SK-N-SH (cell line): Measurements from ENCODE around the gene SDHAF3. TPM values are rescaled to one million over a fixed set of nuclear protein-coding genes. Genes with fewer than 3 reads are reported as not detected.

ENCODE experiments used
- CTCF ChIA-PET: fragments of 300-600, 350-600 bp; formaldehyde crosslinking; extraction: SDS; loops from one replicate; lab custom pipeline; 2021; lab: Yijun Ruan, JAX
- POLR2A ChIA-PET: fragments of 350-600 bp; sonication (Branson Sonifier 250); formaldehyde crosslinking; extraction: SDS; loops from one replicate; lab custom pipeline; 2020; ENCODE audit warnings: antibody characterized with exemption, inconsistent platforms; lab: Yijun Ruan, JAX
- DNase-seq: peaks from one replicate; pipeline ENCODE4 v3.0.0; 2012
- H2AFZ ChIP-seq: fragments of 200-600 bp; sonication (generic); 2 replicates; pipeline ENCODE4 v1.8.1; 2016; ENCODE audit warnings: antibody characterized with exemption, mild to moderate bottlenecking, low read depth
- H3F3A ChIP-seq: fragments of 200-600 bp; sonication (generic); replicated peaks from 2 replicates; pipeline ENCODE3; 2016; ENCODE audit warnings: antibody characterized with exemption, mild to moderate bottlenecking; ENCODE audit not compliant: insufficient read depth
- H3K27ac ChIP-seq, 2 experiments: fragments of 200-500 bp in 1 of 2; fragments of 200-600 bp in 1 of 2; sonication (Bioruptor generic) in 1 of 2; sonication (generic), shearing (Covaris generic) in 1 of 2; 2 replicates each; pipeline versions ENCODE4 v1.5.1 to v1.6.1; 2014 to 2016; ENCODE audit warnings: low read depth in 2 of 2, inconsistent platforms in 1 of 2, low read length in 1 of 2, mild to moderate bottlenecking in 1 of 2, mixed read lengths in 1 of 2
- H3K27me3 ChIP-seq: fragments of 200-600 bp; sonication (generic), shearing (Covaris generic); 2 replicates; pipeline ENCODE4 v1.6.1; 2016; ENCODE audit warnings: mixed run types; ENCODE audit not compliant: insufficient read depth
- H3K36me3 ChIP-seq, 2 experiments: fragments of 200-500 bp in 1 of 2; fragments of 200-600 bp in 1 of 2; sonication (Bioruptor generic) in 1 of 2; sonication (generic) in 1 of 2; replicated peaks in 1 of 2; 2 replicates each; pipeline versions ENCODE3 to v1.5.1; 2014 to 2016; ENCODE audit warnings: low read length in 1 of 2, mild to moderate bottlenecking in 1 of 2; ENCODE audit not compliant: insufficient read depth in 2 of 2, control insufficient read depth in 1 of 2
- H3K4me1 ChIP-seq, 2 experiments: fragments of 200-500 bp in 1 of 2; fragments of 200-600 bp in 1 of 2; sonication (Bioruptor generic) in 1 of 2; sonication (generic), shearing (Covaris generic) in 1 of 2; 2 replicates each; pipeline versions ENCODE4 v1.5.1 to v1.6.1; 2014 to 2016; ENCODE audit warnings: low read depth in 1 of 2, low read length in 1 of 2, mixed run types in 1 of 2; ENCODE audit not compliant: insufficient read depth in 2 of 2, control insufficient read depth in 1 of 2
- H3K4me2 ChIP-seq: fragments of 200-600 bp; sonication (generic), shearing (Covaris generic); 2 replicates; pipeline ENCODE4 v1.6.1; 2017; ENCODE audit warnings: mixed run types
- H3K4me3 ChIP-seq, 2 experiments: fragments of 200-500 bp in 1 of 2; fragments of 200-600 bp in 1 of 2; sonication (Bioruptor generic) in 1 of 2; sonication (generic), shearing (Covaris generic) in 1 of 2; 2 replicates each; pipeline versions ENCODE4 v1.5.1 to v1.8.1; 2014 to 2016; ENCODE audit warnings: low read depth in 2 of 2, inconsistent platforms in 1 of 2, low read length in 1 of 2, mild to moderate bottlenecking in 1 of 2, mixed read lengths in 1 of 2, moderate library complexity in 1 of 2
- H3K79me2 ChIP-seq: fragments of 200-600 bp; sonication (generic); 2 replicates; pipeline ENCODE4 v1.8.1; 2017; ENCODE audit warnings: mild to moderate bottlenecking; ENCODE audit not compliant: insufficient read depth
- H3K9ac ChIP-seq: fragments of 200-600 bp; sonication (generic); 2 replicates; pipeline ENCODE4 v1.6.1; 2017; ENCODE audit warnings: mixed run types
- H3K9me2 ChIP-seq: fragments of 200-600 bp; sonication (generic); 2 replicates; pipeline ENCODE4 v1.6.1; 2017; ENCODE audit warnings: mixed run types
- H3K9me3 ChIP-seq: fragments of 200-600 bp; sonication (generic); 2 replicates; pipeline ENCODE4 v1.6.1; 2017; ENCODE audit warnings: mixed run types, mild to moderate bottlenecking, moderate library complexity
- H4K20me1 ChIP-seq: fragments of 200-600 bp; sonication (generic); 2 replicates; pipeline ENCODE4 v1.6.1; 2017; ENCODE audit warnings: mild to moderate bottlenecking, mixed run types; ENCODE audit not compliant: insufficient read depth
- CTCF ChIP-seq: fragments of 200-600 bp; sonication (generic); IDR thresholded peaks from 2 replicates; pipeline ENCODE4 v1.6.1; 2017; ENCODE audit warnings: antibody characterized with exemption, mild to moderate bottlenecking, moderate library complexity
- ELF1 ChIP-seq: IDR thresholded peaks from 2 replicates; pipeline ENCODE4 v1.4.0; 2012
- EP300 ChIP-seq, 2 experiments: IDR thresholded peaks; 2 replicates each; pipeline versions ENCODE4 v1.4.0 to v1.6.1; 2012; ENCODE audit warnings: borderline replicate concordance in 1 of 2, low read depth in 1 of 2, low read length in 1 of 2
- FOSL2 ChIP-seq: IDR thresholded peaks from 2 replicates; pipeline ENCODE4 v1.4.0; 2012; ENCODE audit warnings: low read depth, mild to moderate bottlenecking, moderate library complexity, borderline replicate concordance
- GATA2 ChIP-seq: sonication (generic); formaldehyde crosslinking; IDR thresholded peaks from 2 replicates; pipeline ENCODE4 v1.5.0; 2020; ENCODE audit warnings: mild to moderate bottlenecking, missing genetic modification reagents
- MEF2A ChIP-seq: IDR thresholded peaks from 2 replicates; pipeline ENCODE4 v1.4.0; 2012; ENCODE audit warnings: low read depth, borderline replicate concordance
- MXI1 ChIP-seq: IDR thresholded peaks from 2 replicates; pipeline ENCODE4 v1.6.1; 2012; ENCODE audit warnings: mild to moderate bottlenecking, low read depth, low read length, improper control_type of control experiment
- NFIC ChIP-seq: IDR thresholded peaks from 2 replicates; pipeline ENCODE4 v1.4.0; 2012; ENCODE audit warnings: borderline replicate concordance
- NRF1 ChIP-seq: IDR thresholded peaks from 2 replicates; pipeline ENCODE4 v1.6.1; 2012; ENCODE audit warnings: low read depth, mild to moderate bottlenecking, low read length
- POLR2AphosphoS5 ChIP-seq: IDR thresholded peaks from 2 replicates; pipeline ENCODE4 v1.6.1; 2012; ENCODE audit warnings: low read depth, low read length
- RAD21 ChIP-seq: IDR thresholded peaks from 2 replicates; pipeline ENCODE4 v1.6.1; 2012; ENCODE audit warnings: mild to moderate bottlenecking, low read length
- RCOR1 ChIP-seq: fragments of 150-350 bp; IDR thresholded peaks from 2 replicates; pipeline ENCODE4 v1.6.1; 2017; ENCODE audit warnings: antibody characterized with exemption, low read length
- REST ChIP-seq: IDR thresholded peaks from 2 replicates; pipeline ENCODE4 v1.6.1; 2012; ENCODE audit warnings: mild to moderate bottlenecking, low read depth, low read length, moderate library complexity
- RFX5 ChIP-seq: IDR thresholded peaks from 2 replicates; pipeline ENCODE4 v1.6.1; 2012; ENCODE audit warnings: mild to moderate bottlenecking, improper control_type of control experiment, low read length
- RXRA ChIP-seq: IDR thresholded peaks from 2 replicates; pipeline ENCODE4 v1.4.0; 2012; ENCODE audit warnings: low read depth, mild to moderate bottlenecking, borderline replicate concordance
- SIN3A ChIP-seq: IDR thresholded peaks from 2 replicates; pipeline ENCODE4 v1.6.1; 2012; ENCODE audit warnings: low read depth, mild to moderate bottlenecking, low read length, moderate library complexity, borderline replicate concordance
- SMC3 ChIP-seq: IDR thresholded peaks from 2 replicates; pipeline ENCODE4 v1.6.1; 2012; ENCODE audit warnings: low read depth, low read length, improper control_type of control experiment
- TAF1 ChIP-seq: IDR thresholded peaks from 2 replicates; pipeline ENCODE4 v1.6.1; 2012; ENCODE audit warnings: low read depth, mild to moderate bottlenecking, low read length, moderate library complexity, borderline replicate concordance
- TEAD4 ChIP-seq: IDR thresholded peaks from 2 replicates; pipeline ENCODE4 v1.4.0; 2012; ENCODE audit warnings: mild to moderate bottlenecking, borderline replicate concordance; ENCODE audit not compliant: insufficient read depth
- USF2 ChIP-seq: fragments of 150-350 bp; IDR thresholded peaks from 2 replicates; pipeline ENCODE4 v1.6.1; 2017; ENCODE audit warnings: antibody characterized with exemption, low read length, low read depth, borderline replicate concordance
- YY1 ChIP-seq: IDR thresholded peaks from 2 replicates; pipeline ENCODE4 v1.4.0; 2012; ENCODE audit warnings: low read depth, mild to moderate bottlenecking
- WGBS: methylation state at CpG from one replicate; pipeline ENCODE4 v1.1.6; 2017; ENCODE audit warnings: low lambda C conversion rate; 5-methylcytosine and 5-hydroxymethylcytosine counted together
- polyA plus RNA-seq, 3 experiments: library from polyadenylated mRNA; depleted of rRNA; stranded (reverse); fragments of >200 nt; gene quantifications; 2 replicates each; pipeline ENCODE4 v1.2.3, GENCODE V29; 2012
- TF ChIP-seq, protein P1 (sequence below): IDR thresholded peaks from 2 replicates; pipeline ENCODE4 v1.4.0; 2012; ENCODE audit warnings: low read depth

The SDHAF3 gene
- polyA plus RNA-seq, 1 of the 3 experiments (the other 2 are of a cell fraction), result 17.0 TPM

DNA sequence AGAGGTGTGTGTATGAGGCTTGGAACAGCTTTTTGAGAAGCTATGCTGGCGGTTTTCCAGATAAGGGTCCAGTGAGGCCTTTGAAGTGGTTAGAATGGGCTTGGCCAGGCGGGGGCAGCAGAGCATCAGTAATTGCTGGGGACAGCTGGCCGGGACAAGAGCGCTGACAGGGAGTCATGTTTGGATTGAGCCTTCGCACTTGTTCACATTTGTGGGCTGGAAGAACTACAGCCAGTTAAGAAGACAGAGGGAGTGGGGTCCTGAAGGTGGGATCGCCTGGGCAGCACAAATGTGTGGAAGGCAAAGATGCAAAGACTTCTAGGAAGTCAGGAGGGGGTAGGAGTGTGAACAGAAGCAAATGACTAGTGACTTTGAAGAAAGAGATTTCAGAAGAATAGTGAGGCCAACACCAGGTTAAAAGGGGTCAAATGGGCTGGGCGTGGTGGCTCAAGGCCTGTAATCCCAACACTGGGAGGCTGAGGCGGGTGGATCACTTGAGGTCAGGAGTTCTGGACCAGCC is 12.7 kb upstream of the SDHAF3 start (continued):
- TF ChIP-seq CTCF, result peak; percentile 95
- TF ChIP-seq ELF1, result no peak
- TF ChIP-seq SMC3, result peak; percentile 88

DNA sequence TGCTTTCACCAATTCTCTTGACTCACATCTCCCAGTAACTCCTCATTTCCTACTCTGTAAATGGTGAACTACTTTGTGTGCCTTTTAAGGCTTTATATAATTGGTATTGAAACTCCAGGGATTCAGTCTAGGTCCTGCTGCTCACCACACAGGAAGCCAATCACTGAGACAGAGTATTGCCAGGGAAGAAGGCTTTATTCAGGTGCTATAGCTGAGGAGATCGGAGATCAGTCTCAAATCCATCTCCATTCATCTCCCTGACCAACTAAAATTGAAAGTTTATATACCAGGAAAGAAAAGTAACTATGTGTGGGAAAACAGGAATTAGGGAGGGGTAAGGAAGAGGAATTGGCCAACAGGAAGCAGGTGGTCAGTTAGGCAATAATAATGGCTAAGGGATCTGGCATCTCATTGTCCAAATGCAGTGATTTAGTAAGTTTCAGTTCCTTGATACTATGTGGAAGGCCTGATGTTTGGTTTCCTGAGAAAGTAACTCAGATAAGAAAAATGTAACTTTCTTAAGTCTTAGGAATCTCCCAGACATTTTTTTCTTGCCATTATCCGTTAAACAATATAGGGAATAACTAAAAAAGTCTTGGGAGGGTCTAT is 10.2 kb upstream of the SDHAF3 start:
- Histone ChIP-seq H3K4me1 (no peaks in the 10 kb centered on the region), H3K9me3 (no peaks in the 10 kb centered on the region), H3F3A (no peaks in the 10 kb centered on the region), H4K20me1 (no peaks in the 10 kb centered on the region), H2AFZ (no peak overlapping the region), H3K4me3 (no peak overlapping the region), H3K27ac (no peak overlapping the region)
- CTCF ChIA-PET, result interaction anchor here (0.8 to 4.4 kb wide), 3 partner anchors 14 to 1061 kb away, joined by 3 to 60 read pairs (median 3); no protein-coding TSS in a partner anchor
- WGBS, result 17% methylated on average over 2 of the region's 2 CpGs
- no peak for TF ChIP-seq REST
- no peak for TF ChIP-seq TAF1
- TF ChIP-seq NRF1, result no peak
- TF ChIP-seq RXRA, result no peak
- TF ChIP-seq POLR2AphosphoS5, result no peak
- no peak for TF ChIP-seq YY1
- TF ChIP-seq MEF2A, result no peak
- no peak for TF ChIP-seq EP300 (IDR thresholded peaks at IDR 0.05; ENCODE audit: borderline replicate concordance in 1 of 2, low read depth in 1 of 2, low read length in 1 of 2)
- no peak for TF ChIP-seq RFX5
- no peak for TF ChIP-seq NFIC
- no peak for TF ChIP-seq FOSL2
- TF ChIP-seq TEAD4, result no peak
- TF ChIP-seq RCOR1, result no peak
- TF ChIP-seq SIN3A, result no peak
- no peak for TF ChIP-seq RAD21
- TF ChIP-seq, protein P1, sequence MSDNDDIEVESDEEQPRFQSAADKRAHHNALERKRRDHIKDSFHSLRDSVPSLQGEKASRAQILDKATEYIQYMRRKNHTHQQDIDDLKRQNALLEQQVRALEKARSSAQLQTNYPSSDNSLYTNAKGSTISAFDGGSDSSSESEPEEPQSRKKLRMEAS, result no peak
- TF ChIP-seq SMC3, result no peak
- TF ChIP-seq USF2, result no peak
- no peak for TF ChIP-seq MXI1
- no peak for TF ChIP-seq GATA2 (CRISPR knock-in tag)
- TF ChIP-seq, all 33 proteins: peak for 0
- POLR2A ChIA-PET, result no interaction called here
- DNase-seq, result no peak
- H3K9ac ChIP-seq, result no peak overlapping the region
- no peaks in the 10 kb centered on the region for H3K36me3 ChIP-seq
- H3K4me2 ChIP-seq, result no peak overlapping the region
- H3K79me2 ChIP-seq, result no peaks in the 10 kb centered on the region
- H3K27me3 ChIP-seq, result 0 out of 2 replicates have a peak, but pooled peaks cover 3% of the 10 kb centered on the region
- no peaks in the 10 kb centered on the region for H3K9me2 ChIP-seq
